ENCODE results near the gene BRD1.
A peak's percentile ranks its signal among the peaks of the same experiment; 100 is the strongest.

The BRD1 gene

GRCh38 chr22:49800408-49801238 is 27.1 kb downstream of the BRD1 start:
- DNase-seq (ENCODE audit: low read depth): no peak

- DNase-seq (ENCODE audit: low read depth): no peak
Observed at GRCh38 chr22:49799431-49800075, 28.1 kb downstream of the BRD1 start.

- no peak for DNase-seq (ENCODE audit: low read depth)
Observed at GRCh38 chr22:49798486-49799151, 29.1 kb downstream of the BRD1 start.

- no peak for DNase-seq (ENCODE audit: low read depth)
Observed at GRCh38 chr22:49797706-49798105, 30.0 kb downstream of the BRD1 start.

GRCh38 chr22:49796596-49797270 is 30.9 kb downstream of the BRD1 start:
- DNase-seq (ENCODE audit: low read depth): no peak

GRCh38 chr22:49795521-49795920 is 32.2 kb downstream of the BRD1 start:
- DNase-seq (ENCODE audit: low read depth): no peak

GRCh38 chr22:49793871-49794270 is 33.8 kb downstream of the BRD1 start:
- DNase-seq (ENCODE audit: low read depth): no peak

GRCh38 chr22:49793296-49793695 is 34.4 kb downstream of the BRD1 start:
- DNase-seq (ENCODE audit: low read depth): no peak

- no peak for DNase-seq (ENCODE audit: low read depth)
Observed at GRCh38 chr22:49792107-49792506, 35.6 kb downstream of the BRD1 start.

- DNase-seq (ENCODE audit: low read depth): no peak
Observed at GRCh38 chr22:49791682-49792081, 36.0 kb downstream of the BRD1 start.

- no peak for DNase-seq (ENCODE audit: low read depth)
Observed at GRCh38 chr22:49790912-49791311, 36.8 kb downstream of the BRD1 start.

GRCh38 chr22:49789289-49790141 is 38.2 kb downstream of the BRD1 start:
- peak; percentile 23 for DNase-seq (ENCODE audit: low read depth)

- DNase-seq (ENCODE audit: low read depth): no peak
Observed at GRCh38 chr22:49788504-49788903, 39.2 kb downstream of the BRD1 start.

- no peak for DNase-seq (ENCODE audit: low read depth)
Observed at GRCh38 chr22:49787861-49788260, 39.8 kb downstream of the BRD1 start.

GRCh38 chr22:49786976-49787706 is 40.5 kb downstream of the BRD1 start:
- no peak for DNase-seq (ENCODE audit: low read depth)

GRCh38 chr22:49785841-49786471 is 41.7 kb downstream of the BRD1 start:
- DNase-seq (ENCODE audit: low read depth): no peak

GRCh38 chr22:49785046-49785521 is 42.6 kb downstream of the BRD1 start:
- DNase-seq (ENCODE audit: low read depth): no peak

- no peak for DNase-seq (ENCODE audit: low read depth)
Observed at GRCh38 chr22:49784630-49784971, 43.1 kb downstream of the BRD1 start.

- no peak for DNase-seq (ENCODE audit: low read depth)
Observed at GRCh38 chr22:49783926-49784629, 43.6 kb downstream of the BRD1 start.
